MG63 (cell line): ENCODE measurements around the gene MAP3K15. TPM values are rescaled to one million over a fixed set of nuclear protein-coding genes. Genes with fewer than 3 reads are reported as not detected.
A peak's percentile ranks its signal among the peaks of the same experiment; 100 is the strongest.
"Not testable (repeated sequence)": the region's sequence is repeated elsewhere in the genome, so short reads cannot be mapped to it uniquely, and the experiment has no call there.

ENCODE experiments used
- DNase-seq: peaks from one replicate; pipeline ENCODE4 v3.0.0-alpha.2; 2020
- H3K27me3 ChIP-seq: fragments of 250-450 bp; sonication (Bioruptor Pico); 2 replicates; pipeline ENCODE4 v1.5.1; 2020; ENCODE audit warnings: mild to moderate bottlenecking, moderate library complexity
- H3K36me3 ChIP-seq: fragments of 250-450 bp; sonication (Bioruptor Pico); 2 replicates; pipeline ENCODE4 v1.5.1; 2020; ENCODE audit warnings: mild to moderate bottlenecking, moderate library complexity
- H3K4me3 ChIP-seq: fragments of 250-450 bp; sonication (Bioruptor Pico); 2 replicates; pipeline ENCODE4 v1.5.1; 2020; ENCODE audit warnings: mild to moderate bottlenecking, moderate library complexity
- H3K9me3 ChIP-seq: fragments of 250-450 bp; sonication (Bioruptor Pico); 2 replicates; pipeline ENCODE4 v1.5.1; 2020; ENCODE audit warnings: mild to moderate bottlenecking, moderate library complexity
- total RNA-seq: library from RNA; depleted of rRNA; stranded (reverse); fragments of >200 nt; shearing (Covaris generic); gene quantifications from 2 replicates; pipeline ENCODE4 v1.2.3, GENCODE V29; 2014; ENCODE audit warnings: low replicate concordance

The MAP3K15 gene
- total RNA-seq, 1 experiment from 2014 or later = 0.53 TPM

- Histone ChIP-seq H3K9me3 (no peaks in the 10 kb centered on the region), H3K27me3 (no peaks in the 10 kb centered on the region)
These were observed 53.1 kb downstream of the MAP3K15 start for GRCh38 chrX:19462231-19462630.

GRCh38 chrX:19457662-19458061 is 57.6 kb downstream of the MAP3K15 start:
- H3K27me3 ChIP-seq = no peaks in the 10 kb centered on the region
- H3K36me3 ChIP-seq = no peaks in the 10 kb centered on the region
- H3K4me3 ChIP-seq = no peak overlapping the region
- no peak for DNase-seq
- no peaks in the 10 kb centered on the region for H3K9me3 ChIP-seq

More at GRCh38 chrX:19462231-19462630, 53.1 kb downstream of the MAP3K15 start:
- no peak overlapping the region for H3K4me3 ChIP-seq
- no peaks in the 10 kb centered on the region for H3K36me3 ChIP-seq
- DNase-seq = no peak

GRCh38 chrX:19448077-19448476 is 67.2 kb downstream of the MAP3K15 start:
- no peak overlapping the region for H3K4me3 ChIP-seq
- no peaks in the 10 kb centered on the region for H3K36me3 ChIP-seq
- no peak for DNase-seq
- no peaks in the 10 kb centered on the region for H3K27me3 ChIP-seq
- H3K9me3 ChIP-seq = no peaks in the 10 kb centered on the region

- no peaks in the 10 kb centered on the region for H3K36me3 ChIP-seq
- DNase-seq = no peak
- no peak overlapping the region for H3K4me3 ChIP-seq
- no peaks in the 10 kb centered on the region for H3K9me3 ChIP-seq
- no peaks in the 10 kb centered on the region for H3K27me3 ChIP-seq
These were observed 68.9 kb downstream of the MAP3K15 start for GRCh38 chrX:19446397-19446796.

GRCh38 chrX:19445772-19446171 is 69.5 kb downstream of the MAP3K15 start:
- H3K9me3 ChIP-seq, H3K4me3 ChIP-seq, DNase-seq, H3K36me3 ChIP-seq, H3K27me3 ChIP-seq: not testable (repeated sequence)

- Histone ChIP-seq H3K27me3 (no peaks in the 10 kb centered on the region), H3K36me3 (no peaks in the 10 kb centered on the region), H3K4me3 (no peak overlapping the region), H3K9me3 (no peaks in the 10 kb centered on the region)
- DNase-seq = no peak
These were observed 71.3 kb downstream of the MAP3K15 start for GRCh38 chrX:19443869-19444526.

GRCh38 chrX:19440713-19441112 is 74.6 kb downstream of the MAP3K15 start:
- Histone ChIP-seq H3K9me3 (no peaks in the 10 kb centered on the region), H3K4me3 (no peak overlapping the region), H3K36me3 (no peaks in the 10 kb centered on the region), H3K27me3 (no peaks in the 10 kb centered on the region)
- no peak for DNase-seq

- H3K4me3 ChIP-seq, H3K36me3 ChIP-seq, H3K9me3 ChIP-seq, H3K27me3 ChIP-seq, DNase-seq: not testable (repeated sequence)
These were observed 92.6 kb downstream of the MAP3K15 start for GRCh38 chrX:19422661-19423060.

GRCh38 chrX:19410259-19410658 is 105.0 kb downstream of the MAP3K15 start:
- no peak overlapping the region for H3K4me3 ChIP-seq
- no peaks in the 10 kb centered on the region for H3K27me3 ChIP-seq
- H3K9me3 ChIP-seq = no peaks in the 10 kb centered on the region
- H3K36me3 ChIP-seq = no peaks in the 10 kb centered on the region
- DNase-seq = no peak

- H3K36me3 ChIP-seq = no peaks in the 10 kb centered on the region
- no peak for DNase-seq
- no peak overlapping the region for H3K4me3 ChIP-seq
- no peaks in the 10 kb centered on the region for H3K9me3 ChIP-seq
- H3K27me3 ChIP-seq = no peaks in the 10 kb centered on the region
These were observed 111.6 kb downstream of the MAP3K15 start for GRCh38 chrX:19403696-19404095.

- no peaks in the 10 kb centered on the region for H3K27me3 ChIP-seq
- H3K4me3 ChIP-seq = no peak overlapping the region
- DNase-seq = no peak
- no peaks in the 10 kb centered on the region for H3K9me3 ChIP-seq
- no peaks in the 10 kb centered on the region for H3K36me3 ChIP-seq
These were observed 122.6 kb downstream of the MAP3K15 start for GRCh38 chrX:19392703-19393102.

GRCh38 chrX:19392078-19392477 is 123.2 kb downstream of the MAP3K15 start:
- Histone ChIP-seq H3K36me3 (no peaks in the 10 kb centered on the region), H3K27me3 (no peaks in the 10 kb centered on the region), H3K9me3 (no peaks in the 10 kb centered on the region), H3K4me3 (no peak overlapping the region)
- no peak for DNase-seq

GRCh38 chrX:19389227-19389845 is 126.0 kb downstream of the MAP3K15 start:
- no peak for DNase-seq
- no peaks in the 10 kb centered on the region for H3K36me3 ChIP-seq
- H3K27me3 ChIP-seq = no peaks in the 10 kb centered on the region
- H3K9me3 ChIP-seq = no peaks in the 10 kb centered on the region
- no peak overlapping the region for H3K4me3 ChIP-seq

- DNase-seq = no peak
- Histone ChIP-seq H3K4me3 (no peak overlapping the region), H3K36me3 (no peaks in the 10 kb centered on the region), H3K27me3 (no peaks in the 10 kb centered on the region), H3K9me3 (no peaks in the 10 kb centered on the region)
These were observed 126.6 kb downstream of the MAP3K15 start for GRCh38 chrX:19388741-19389140.

GRCh38 chrX:19388064-19388679 is 127.1 kb downstream of the MAP3K15 start:
- Histone ChIP-seq H3K9me3 (no peaks in the 10 kb centered on the region), H3K27me3 (no peaks in the 10 kb centered on the region), H3K36me3 (no peaks in the 10 kb centered on the region), H3K4me3 (no peak overlapping the region)
- DNase-seq = no peak

- no peak for DNase-seq
- no peaks in the 10 kb centered on the region for H3K27me3 ChIP-seq
- no peaks in the 10 kb centered on the region for H3K36me3 ChIP-seq
- no peak overlapping the region for H3K4me3 ChIP-seq
- H3K9me3 ChIP-seq = no peaks in the 10 kb centered on the region
These were observed 128.6 kb downstream of the MAP3K15 start for GRCh38 chrX:19386679-19387078.

GRCh38 chrX:19382555-19383145 is 132.7 kb downstream of the MAP3K15 start:
- Histone ChIP-seq H3K36me3 (no peaks in the 10 kb centered on the region), H3K4me3 (no peak overlapping the region), H3K27me3 (no peaks in the 10 kb centered on the region), H3K9me3 (no peaks in the 10 kb centered on the region)
- peak; percentile 28 for DNase-seq
